GM12878 (cell line): Measurements from ENCODE around the gene GRIP2. TPM values are rescaled to one million over a fixed set of nuclear protein-coding genes. Genes with fewer than 3 reads are reported as not detected.

Experiments
- ATAC-seq: fragments of 200-7000 bp; cut with Tn5 transposase; 3 replicates; pipeline ENCODE4 v1.9.1; 2020; ENCODE audit warnings: mild to moderate bottlenecking, moderate library complexity
- BruUV-seq: library from RNA; stranded (reverse); fragments of 400-500 nt; replicated peaks from 2 replicates; lab custom pipeline; 2021; lab: Mats Ljungman, UMichigan
- CTCF ChIA-PET: fragments of 300-600 bp; sonication (Branson Sonifier 250); formaldehyde crosslinking; extraction: SDS; loops from one replicate; lab custom pipeline; 2021; ENCODE audit warnings: inconsistent platforms; lab: Yijun Ruan, JAX
- POLR2A ChIA-PET: fragments of 350-600 bp; formaldehyde crosslinking; extraction: SDS; loops from one replicate; lab custom pipeline; 2021; ENCODE audit warnings: inconsistent platforms; lab: Charles Lee
- RAD21 ChIA-PET: fragments of 300-600 bp; sonication (Branson Sonifier 250); formaldehyde crosslinking; loops from one replicate; lab custom pipeline; 2023; ENCODE audit warnings: antibody characterized with exemption; ENCODE audit not compliant: unreplicated experiment; lab: Charles Lee
- SMC1A ChIA-PET: fragments of 300-600 bp; sonication (Branson Sonifier 250); formaldehyde crosslinking; loops from one replicate; lab custom pipeline; 2023; ENCODE audit not compliant: unreplicated experiment, uncharacterized antibody; lab: Charles Lee
- DNase-seq: peaks from one replicate; pipeline ENCODE4 v3.0.0-alpha.2; 2011; ENCODE audit warnings: low read depth, low spot score
- FAIRE-seq: peaks from 3 replicates; lab custom pipeline; 2011; peaks lifted over from hg19 to GRCh38; lab: Jason Lieb, UNC
- H2AFZ ChIP-seq: 2 replicates; pipeline ENCODE4 v1.6.0; 2011; ENCODE audit warnings: low read depth, low read length, control low read depth; ENCODE audit not compliant: control insufficient read depth
- H3K27ac ChIP-seq: 2 replicates; pipeline ENCODE4 v1.5.1; 2011; ENCODE audit warnings: control low read depth; ENCODE audit not compliant: control insufficient read depth, insufficient read depth
- H3K27me3 ChIP-seq, 2 experiments: replicated peaks in 1 of 2; 2 replicates each; pipeline versions ENCODE4 v1.6.0 to v1.6.1; 2011; ENCODE audit warnings: low read length in 1 of 2; ENCODE audit not compliant: control insufficient read depth in 2 of 2, insufficient read depth in 2 of 2
- H3K36me3 ChIP-seq, 2 experiments: 2 replicates each; pipeline ENCODE4 v1.5.1; 2011; ENCODE audit warnings: low read length in 1 of 2; ENCODE audit not compliant: control insufficient read depth in 2 of 2, insufficient read depth in 2 of 2
- H3K4me1 ChIP-seq: 2 replicates; pipeline ENCODE4 v1.6.1; 2011; ENCODE audit warnings: mild to moderate bottlenecking, low read length, moderate library complexity, mixed read lengths; ENCODE audit not compliant: control insufficient read depth, insufficient read depth
- H3K4me2 ChIP-seq: 2 replicates; pipeline ENCODE4 v1.6.0; 2011; ENCODE audit warnings: control low read depth; ENCODE audit not compliant: control insufficient read depth, insufficient read depth
- H3K4me3 ChIP-seq: fragments of 200-600 bp; sonication (generic); 2 replicates; pipeline ENCODE4 v1.5.1; 2016
- H3K79me2 ChIP-seq: 2 replicates; pipeline ENCODE4 v1.6.0; 2011; ENCODE audit warnings: low read length; ENCODE audit not compliant: control insufficient read depth, insufficient read depth
- H3K9ac ChIP-seq: 2 replicates; pipeline ENCODE4 v1.8.0; 2011; ENCODE audit warnings: low read length, control low read depth, mixed read lengths; ENCODE audit not compliant: control insufficient read depth, insufficient read depth
- H3K9me3 ChIP-seq: replicated peaks from 3 replicates; pipeline ENCODE4 v1.5.1; 2011; ENCODE audit warnings: mild to moderate bottlenecking, low read length; ENCODE audit not compliant: control insufficient read depth, insufficient read depth
- H4K20me1 ChIP-seq: 2 replicates; pipeline ENCODE4 v1.6.0; 2011; ENCODE audit not compliant: control insufficient read depth, insufficient read depth
- EZH2 ChIP-seq: IDR thresholded peaks from 2 replicates; pipeline ENCODE4 v1.6.1; 2012; ENCODE audit warnings: low read depth, mild to moderate bottlenecking, control low read depth, inconsistent platforms, low read length, borderline replicate concordance; ENCODE audit not compliant: control insufficient read depth
- MYB ChIP-seq: fragments of 150-350 bp; IDR thresholded peaks from 2 replicates; pipeline ENCODE4 v1.6.1; 2014; ENCODE audit warnings: mild to moderate bottlenecking, low read depth, low read length, borderline replicate concordance
- PAX5 ChIP-seq: IDR thresholded peaks from 2 replicates; pipeline ENCODE4 v1.6.1; 2011; ENCODE audit warnings: low read depth, low read length, borderline replicate concordance
- POLR2AphosphoS5 ChIP-seq: IDR thresholded peaks from 2 replicates; pipeline ENCODE4 v1.6.1; 2011; ENCODE audit warnings: mild to moderate bottlenecking, low read length, inconsistent platforms
- RBBP5 ChIP-seq: fragments of 200-600 bp; sonication (generic); conservative IDR thresholded peaks from 2 replicates; pipeline ENCODE4 v1.6.1; 2016
- SREBF1 ChIP-seq: IDR thresholded peaks from 2 replicates; pipeline ENCODE4 v1.6.1; 2012; ENCODE audit warnings: mild to moderate bottlenecking, low read length
- STAT3 ChIP-seq: IDR thresholded peaks from 2 replicates; pipeline ENCODE4 v1.6.1; 2011; ENCODE audit warnings: low read depth, low read length, improper control_type of control experiment
- TARDBP ChIP-seq: IDR thresholded peaks from 2 replicates; pipeline ENCODE4 v1.6.1; 2016; ENCODE audit warnings: borderline replicate concordance
- ZZZ3 ChIP-seq: IDR thresholded peaks from 2 replicates; pipeline ENCODE4 v1.6.1; 2011; ENCODE audit warnings: low read depth; ENCODE audit not compliant: control insufficient read depth, insufficient read length
- WGBS: methylation state at CpG from one replicate; pipeline ENCODE4 v1.1.6; 2016; ENCODE audit warnings: low lambda C conversion rate; ENCODE audit not compliant: insufficient replicate concordance, insufficient coverage; ENCODE audit errors: missing lambda C conversion rate; 5-methylcytosine and 5-hydroxymethylcytosine counted together
- in situ Hi-C: fragments of 300-500 bp; cut with MboI; formaldehyde crosslinking; loops from 9 replicates; pipeline ENCODE4 v1.14.3; 2018; ENCODE audit warnings: mixed read lengths
- intact Hi-C: fragments of 100-400 bp; cut with micrococcal nuclease; formaldehyde crosslinking; loops from one replicate; pipeline ENCODE4 v1.14.2; 2022; ENCODE audit not compliant: unreplicated experiment
- polyA plus RNA-seq, 11 experiments: library from polyadenylated mRNA; depleted of rRNA in 4 of 11; unstranded in 6 of 11; stranded (reverse) in 5 of 11; fragments of >200 nt; fragmentation: Nextera tagmentation in 4 of 11; fragmentation: Illumina TruSeq in 1 of 11; extraction: Ambion mirVana in 4 of 11; extraction: Trizol in 1 of 11; gene quantifications; 1 replicate in 1 of 11; 2 replicates in 10 of 11; pipeline versions ENCODE4 v1.2.1 to v1.2.3, GENCODE V29; 2011 to 2016; ENCODE audit warnings: inconsistent platforms in 2 of 11, missing spikeins in 2 of 11, low read depth in 1 of 11
- total RNA-seq, 4 experiments: library from RNA; depleted of rRNA in 3 of 4; stranded (reverse); fragments of >200 nt in 3 of 4; fragmentation: Illumina TruSeq in 1 of 4; extraction: Trizol in 1 of 4; gene quantifications; 2 replicates each; pipeline versions ENCODE4 v1.2.1 to v1.2.3, GENCODE V29; 2013 to 2021
- TF ChIP-seq, protein P1 (sequence below): fragments of 450-650 bp; IDR thresholded peaks from 2 replicates; pipeline ENCODE4 v1.6.1; 2016; ENCODE audit warnings: mild to moderate bottlenecking
- TF ChIP-seq, protein P2 (sequence below), 3 experiments: IDR thresholded peaks in 2 of 3; conservative IDR thresholded peaks in 1 of 3; 2 replicates each; pipeline ENCODE4 v1.5.1; 2011; ENCODE audit warnings: low read depth in 3 of 3, low read length in 3 of 3, mild to moderate bottlenecking in 3 of 3, control low read depth in 2 of 3, moderate library complexity in 2 of 3, inconsistent platforms in 1 of 3, mixed read lengths in 1 of 3; ENCODE audit not compliant: control insufficient read depth in 2 of 3, insufficient read depth in 1 of 3; ENCODE audit errors: extremely low read depth in 1 of 3
- TF ChIP-seq, protein P3 (sequence below): IDR thresholded peaks from 2 replicates; pipeline ENCODE4 v1.6.1; 2012; ENCODE audit warnings: low read depth, low read length, improper control_type of control experiment
- TF ChIP-seq, protein P4 (sequence below): IDR thresholded peaks from 2 replicates; pipeline ENCODE4 v1.6.1; 2011; ENCODE audit warnings: borderline replicate concordance, low read depth, mild to moderate bottlenecking, moderate library complexity, mixed read lengths, low read length; ENCODE audit not compliant: insufficient read depth; ENCODE audit errors: extremely low read length

GRIP2 gene
- total and polyA plus RNA-seq, 10 of the 15 experiments (the other 5 are each of a cell fraction or from before 2014, with no cell fraction given): not detected

DNA sequence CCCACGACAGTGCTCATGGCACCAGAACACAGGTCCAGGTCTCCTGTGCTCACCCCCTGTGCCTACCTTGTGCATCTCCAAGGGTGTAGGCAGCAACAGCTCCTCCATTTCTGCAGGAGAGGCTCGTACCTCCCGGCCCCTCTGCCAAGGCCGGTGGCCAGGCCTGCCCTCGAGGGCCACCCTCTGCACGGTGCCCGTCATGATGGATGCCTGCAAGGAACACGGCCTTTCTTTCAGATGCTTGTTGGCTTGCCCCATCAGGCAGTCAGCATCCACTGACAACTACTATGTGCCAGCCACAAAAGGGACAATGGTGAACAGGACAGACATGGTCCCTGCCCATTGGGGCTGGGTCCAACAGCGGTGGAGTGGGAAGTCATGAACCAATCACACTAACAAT is 43.8 kb downstream of the GRIP2 start (continued):
- TF ChIP-seq SREBF1 (no peak), POLR2AphosphoS5 (no peak)

DNA sequence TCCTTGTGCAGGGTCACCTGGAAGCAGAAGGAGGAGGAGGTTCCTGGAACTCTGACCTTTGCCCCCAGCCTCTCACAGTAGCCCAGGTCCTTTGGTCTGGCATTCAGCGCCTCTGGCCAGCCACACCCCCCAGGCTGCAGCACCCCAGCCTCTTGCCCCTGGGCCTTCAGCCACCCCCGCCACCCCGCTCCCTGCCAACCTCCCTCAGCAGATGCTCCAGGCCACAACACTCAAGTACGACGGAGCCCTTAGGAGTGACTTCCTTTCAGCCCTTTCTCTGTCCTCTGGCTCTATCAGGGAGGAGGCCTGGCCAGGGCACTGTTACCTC is 45.2 kb downstream of the GRIP2 start:
- BruUV-seq: no TSS peak
- no peak overlapping the region for H2AFZ ChIP-seq
- CTCF ChIA-PET: no interaction called here
- RAD21 ChIA-PET: no interaction called here
- FAIRE-seq (no peak), DNase-seq (no peak), ATAC-seq (no peak)
- no peaks in the 10 kb centered on the region; a peak in 1 of 4 replicates for H3K36me3 ChIP-seq
- SMC1A ChIA-PET: no interaction called here
- no peak overlapping the region for H3K27ac ChIP-seq
- H3K9me3 ChIP-seq: no peaks in the 10 kb centered on the region
- H4K20me1 ChIP-seq: no peaks in the 10 kb centered on the region
- intact Hi-C loops: no loop called here
- H3K27me3 ChIP-seq: no peaks in the 10 kb centered on the region
- WGBS: 0% methylated on average over 2 of the region's 5 CpGs
- no peak overlapping the region for H3K4me2 ChIP-seq
- POLR2A ChIA-PET: no interaction called here
- in situ Hi-C loops: no loop called here
- H3K4me1 ChIP-seq: no peaks in the 10 kb centered on the region
- no peak overlapping the region for H3K9ac ChIP-seq
- TF ChIP-seq EZH2 (no peak), MYB (no peak), RBBP5 (no peak), STAT3 (no peak), ZZZ3 (no peak), POLR2AphosphoS5 (no peak), TARDBP (no peak), PAX5 (no peak)
- TF ChIP-seq, protein P1, sequence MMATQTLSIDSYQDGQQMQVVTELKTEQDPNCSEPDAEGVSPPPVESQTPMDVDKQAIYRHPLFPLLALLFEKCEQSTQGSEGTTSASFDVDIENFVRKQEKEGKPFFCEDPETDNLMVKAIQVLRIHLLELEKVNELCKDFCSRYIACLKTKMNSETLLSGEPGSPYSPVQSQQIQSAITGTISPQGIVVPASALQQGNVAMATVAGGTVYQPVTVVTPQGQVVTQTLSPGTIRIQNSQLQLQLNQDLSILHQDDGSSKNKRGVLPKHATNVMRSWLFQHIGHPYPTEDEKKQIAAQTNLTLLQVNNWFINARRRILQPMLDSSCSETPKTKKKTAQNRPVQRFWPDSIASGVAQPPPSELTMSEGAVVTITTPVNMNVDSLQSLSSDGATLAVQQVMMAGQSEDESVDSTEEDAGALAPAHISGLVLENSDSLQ: no peak
- TF ChIP-seq, protein P2, sequence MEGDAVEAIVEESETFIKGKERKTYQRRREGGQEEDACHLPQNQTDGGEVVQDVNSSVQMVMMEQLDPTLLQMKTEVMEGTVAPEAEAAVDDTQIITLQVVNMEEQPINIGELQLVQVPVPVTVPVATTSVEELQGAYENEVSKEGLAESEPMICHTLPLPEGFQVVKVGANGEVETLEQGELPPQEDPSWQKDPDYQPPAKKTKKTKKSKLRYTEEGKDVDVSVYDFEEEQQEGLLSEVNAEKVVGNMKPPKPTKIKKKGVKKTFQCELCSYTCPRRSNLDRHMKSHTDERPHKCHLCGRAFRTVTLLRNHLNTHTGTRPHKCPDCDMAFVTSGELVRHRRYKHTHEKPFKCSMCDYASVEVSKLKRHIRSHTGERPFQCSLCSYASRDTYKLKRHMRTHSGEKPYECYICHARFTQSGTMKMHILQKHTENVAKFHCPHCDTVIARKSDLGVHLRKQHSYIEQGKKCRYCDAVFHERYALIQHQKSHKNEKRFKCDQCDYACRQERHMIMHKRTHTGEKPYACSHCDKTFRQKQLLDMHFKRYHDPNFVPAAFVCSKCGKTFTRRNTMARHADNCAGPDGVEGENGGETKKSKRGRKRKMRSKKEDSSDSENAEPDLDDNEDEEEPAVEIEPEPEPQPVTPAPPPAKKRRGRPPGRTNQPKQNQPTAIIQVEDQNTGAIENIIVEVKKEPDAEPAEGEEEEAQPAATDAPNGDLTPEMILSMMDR (IDR thresholded peaks at IDR 0.05 in 2 of 3, conservative IDR thresholded peaks at IDR 0.05 in 1 of 3; ENCODE audit: control insufficient read depth in 2 of 3, extremely low read depth in 1 of 3, insufficient read depth in 1 of 3, low read depth in 3 of 3, low read length in 3 of 3): no peak
- TF ChIP-seq, protein P3, sequence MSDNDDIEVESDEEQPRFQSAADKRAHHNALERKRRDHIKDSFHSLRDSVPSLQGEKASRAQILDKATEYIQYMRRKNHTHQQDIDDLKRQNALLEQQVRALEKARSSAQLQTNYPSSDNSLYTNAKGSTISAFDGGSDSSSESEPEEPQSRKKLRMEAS: no peak
- TF ChIP-seq, protein P4, sequence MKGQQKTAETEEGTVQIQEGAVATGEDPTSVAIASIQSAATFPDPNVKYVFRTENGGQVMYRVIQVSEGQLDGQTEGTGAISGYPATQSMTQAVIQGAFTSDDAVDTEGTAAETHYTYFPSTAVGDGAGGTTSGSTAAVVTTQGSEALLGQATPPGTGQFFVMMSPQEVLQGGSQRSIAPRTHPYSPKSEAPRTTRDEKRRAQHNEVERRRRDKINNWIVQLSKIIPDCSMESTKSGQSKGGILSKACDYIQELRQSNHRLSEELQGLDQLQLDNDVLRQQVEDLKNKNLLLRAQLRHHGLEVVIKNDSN: no peak
- TF ChIP-seq, all 136 proteins: peak for 0
- Histone ChIP-seq H3K4me3 (no peak overlapping the region), H3K79me2 (no peaks in the 10 kb centered on the region)
